ENCODE results near the gene WWOX. TPM values are rescaled to one million over a fixed set of nuclear protein-coding genes. Genes with fewer than 3 reads are reported as not detected.

WWOX gene
- total RNA-seq, 1 donor from 2014 or later, result 106 TPM

GRCh38 chr16:79093554-79093967, 994.1 kb downstream of the WWOX start:
- Histone ChIP-seq H3K9me3 (no peaks in the 10 kb centered on the region), H3K36me3 (no peaks in the 10 kb centered on the region), H3K4me1 (peaks cover 0 to 4% of the 10 kb centered on the region in 2 donors), H3K4me3 (no peak overlapping the region), H3K27ac (no peak overlapping the region), H3K27me3 (no peaks in the 10 kb centered on the region)
- no peak for DNase-seq (ENCODE audit: low spot score in 2 of 2)
- intact Hi-C loops (cut with DNase I), result no loop called here
- TF ChIP-seq, protein P1, sequence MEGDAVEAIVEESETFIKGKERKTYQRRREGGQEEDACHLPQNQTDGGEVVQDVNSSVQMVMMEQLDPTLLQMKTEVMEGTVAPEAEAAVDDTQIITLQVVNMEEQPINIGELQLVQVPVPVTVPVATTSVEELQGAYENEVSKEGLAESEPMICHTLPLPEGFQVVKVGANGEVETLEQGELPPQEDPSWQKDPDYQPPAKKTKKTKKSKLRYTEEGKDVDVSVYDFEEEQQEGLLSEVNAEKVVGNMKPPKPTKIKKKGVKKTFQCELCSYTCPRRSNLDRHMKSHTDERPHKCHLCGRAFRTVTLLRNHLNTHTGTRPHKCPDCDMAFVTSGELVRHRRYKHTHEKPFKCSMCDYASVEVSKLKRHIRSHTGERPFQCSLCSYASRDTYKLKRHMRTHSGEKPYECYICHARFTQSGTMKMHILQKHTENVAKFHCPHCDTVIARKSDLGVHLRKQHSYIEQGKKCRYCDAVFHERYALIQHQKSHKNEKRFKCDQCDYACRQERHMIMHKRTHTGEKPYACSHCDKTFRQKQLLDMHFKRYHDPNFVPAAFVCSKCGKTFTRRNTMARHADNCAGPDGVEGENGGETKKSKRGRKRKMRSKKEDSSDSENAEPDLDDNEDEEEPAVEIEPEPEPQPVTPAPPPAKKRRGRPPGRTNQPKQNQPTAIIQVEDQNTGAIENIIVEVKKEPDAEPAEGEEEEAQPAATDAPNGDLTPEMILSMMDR (IDR thresholded peaks at IDR 0.05), result no peak

GRCh38 chr16:79096246-79096645, 996.8 kb downstream of the WWOX start:
- intact Hi-C loops (cut with DNase I), result no loop called here
- no peak for DNase-seq (ENCODE audit: low spot score in 2 of 2)
- no peaks in the 10 kb centered on the region for H3K27me3 ChIP-seq

GRCh38 chr16:79097166-79097565, 997.7 kb downstream of the WWOX start:
- TF ChIP-seq, protein P1 (IDR thresholded peaks at IDR 0.05), result no peak
- Histone ChIP-seq H3K9me3 (no peaks in the 10 kb centered on the region), H3K4me1 (peaks cover 0 to 4% of the 10 kb centered on the region in 2 donors), H3K36me3 (no peaks in the 10 kb centered on the region), H3K27me3 (no peaks in the 10 kb centered on the region), H3K4me3 (no peak overlapping the region), H3K27ac (no peak overlapping the region)
- DNase-seq (ENCODE audit: low spot score in 2 of 2), result no peak
- intact Hi-C loops (cut with DNase I), result no loop called here

More at GRCh38 chr16:79096246-79096645, 996.8 kb downstream of the WWOX start:
- no peak overlapping the region for H3K27ac ChIP-seq
- no peaks in the 10 kb centered on the region for H3K36me3 ChIP-seq
- no peaks in the 10 kb centered on the region for H3K9me3 ChIP-seq
- H3K4me1 ChIP-seq, result peaks cover 0 to 4% of the 10 kb centered on the region in 2 donors
- H3K4me3 ChIP-seq, result no peak overlapping the region
- TF ChIP-seq, protein P1 (IDR thresholded peaks at IDR 0.05), result no peak

DNA sequence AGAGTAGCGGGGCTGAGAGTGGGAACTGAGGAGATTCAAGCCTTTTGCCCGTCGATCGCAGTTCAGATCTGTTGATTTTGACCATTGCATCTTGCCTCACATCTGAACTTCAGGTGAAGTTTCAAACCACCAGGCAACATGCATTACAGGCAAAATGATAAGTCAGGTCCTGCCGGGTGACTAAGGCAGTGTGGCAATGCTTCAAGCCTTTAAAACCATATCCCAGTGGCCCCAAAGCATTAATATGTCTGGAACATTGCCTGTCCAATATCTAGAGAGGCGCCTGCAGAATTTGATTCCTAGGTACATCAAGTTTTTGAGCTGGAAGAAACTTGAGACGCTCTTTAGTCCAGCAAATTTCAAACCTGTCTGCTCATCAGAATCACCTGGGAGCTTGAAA, 998.3 kb downstream of the WWOX start:
- no peak overlapping the region for H3K4me3 ChIP-seq
- peaks cover 0 to 4% of the 10 kb centered on the region in 2 donors for H3K4me1 ChIP-seq
- TF ChIP-seq, protein P1 (IDR thresholded peaks at IDR 0.05), result no peak
- DNase-seq (ENCODE audit: low spot score in 2 of 2), result no peak
- H3K27ac ChIP-seq, result no peak overlapping the region
- intact Hi-C loops (cut with DNase I), result no loop called here
- H3K27me3 ChIP-seq, result no peaks in the 10 kb centered on the region
- no peaks in the 10 kb centered on the region for H3K9me3 ChIP-seq
- H3K36me3 ChIP-seq, result no peaks in the 10 kb centered on the region

DNA sequence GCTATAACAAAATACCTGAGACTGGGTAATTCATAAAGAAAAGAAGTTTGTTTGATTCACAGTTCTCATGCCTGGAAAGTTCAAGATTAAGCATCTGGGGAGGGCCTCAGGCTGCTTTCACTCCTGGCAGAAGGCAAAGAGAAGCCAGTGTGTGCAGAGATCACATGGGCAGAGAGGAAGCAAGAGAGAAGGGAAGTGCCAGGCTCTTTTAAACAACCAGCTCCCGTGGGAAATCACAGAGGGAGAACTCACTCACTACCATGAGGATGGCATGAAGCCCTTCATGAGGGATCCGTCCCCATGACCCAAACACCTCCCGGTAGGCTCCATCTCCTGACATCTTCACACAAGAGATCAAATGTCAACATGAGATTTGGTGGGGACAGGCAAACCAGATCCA, 999.5 kb downstream of the WWOX start:
- Histone ChIP-seq H3K27me3 (no peaks in the 10 kb centered on the region), H3K4me3 (no peak overlapping the region), H3K9me3 (no peaks in the 10 kb centered on the region), H3K36me3 (no peaks in the 10 kb centered on the region), H3K27ac (no peak overlapping the region), H3K4me1 (peaks cover 0 to 4% of the 10 kb centered on the region in 2 donors)
- intact Hi-C loops (cut with DNase I), result no loop called here
- DNase-seq (ENCODE audit: low spot score in 2 of 2), result no peak
- TF ChIP-seq, protein P1 (IDR thresholded peaks at IDR 0.05), result no peak

DNA sequence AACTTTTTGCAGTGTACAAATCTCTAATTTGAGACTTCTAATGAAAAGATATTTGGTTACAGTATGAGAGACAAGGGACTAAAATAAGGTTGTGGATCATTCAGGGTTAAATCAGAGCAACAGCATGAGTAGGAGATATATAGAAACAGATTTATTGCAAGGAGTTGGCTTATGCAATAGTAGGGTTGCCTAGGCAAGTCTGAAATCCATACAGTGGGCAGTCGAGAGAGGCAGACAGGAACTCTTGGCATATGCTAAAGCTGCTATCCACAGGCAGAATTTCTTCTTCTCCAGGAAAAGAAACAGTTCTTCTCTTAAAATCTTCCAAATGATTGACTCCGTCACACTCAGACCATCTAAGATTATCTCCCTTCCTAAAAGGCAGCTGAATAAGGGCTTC, 1000.3 kb downstream of the WWOX start:
- no peaks in the 10 kb centered on the region for H3K27me3 ChIP-seq
- TF ChIP-seq, protein P1 (IDR thresholded peaks at IDR 0.05), result no peak

More for the DNA sequence above, 1000.3 kb downstream of the WWOX start:
- intact Hi-C loops (cut with DNase I), result no loop called here
- no peak overlapping the region for H3K4me3 ChIP-seq
- H3K9me3 ChIP-seq, result no peaks in the 10 kb centered on the region
- peaks cover 0 to 4% of the 10 kb centered on the region in 2 donors for H3K4me1 ChIP-seq
- no peak for DNase-seq (ENCODE audit: low spot score in 2 of 2)
- no peak overlapping the region for H3K27ac ChIP-seq
- H3K36me3 ChIP-seq, result no peaks in the 10 kb centered on the region
